HUES64 (cell line): Measurements from ENCODE around the gene ACAA2.

Source experiments
- H3K27ac ChIP-seq: 2 replicates; pipeline ENCODE4 v1.7.0; 2013; ENCODE audit warnings: low read depth, low read length, inconsistent platforms
- H3K27me3 ChIP-seq: 2 replicates; pipeline ENCODE4 v1.6.1; 2013; ENCODE audit warnings: mild to moderate bottlenecking, low read length; ENCODE audit not compliant: insufficient read depth
- H3K36me3 ChIP-seq: 2 replicates; pipeline ENCODE4 v1.6.1; 2013; ENCODE audit warnings: mild to moderate bottlenecking, low read length; ENCODE audit not compliant: insufficient read depth
- H3K4me1 ChIP-seq: 2 replicates; pipeline ENCODE4 v1.6.1; 2013; ENCODE audit warnings: mild to moderate bottlenecking, low read length, moderate library complexity; ENCODE audit not compliant: insufficient read depth
- H3K4me3 ChIP-seq: 2 replicates; pipeline ENCODE4 v1.5.1; 2013; ENCODE audit warnings: mild to moderate bottlenecking, low read length, moderate library complexity
- H3K9ac ChIP-seq: 2 replicates; pipeline ENCODE4 v1.6.1; 2013; ENCODE audit warnings: mild to moderate bottlenecking, low read depth, low read length
- H3K9me3 ChIP-seq: 2 replicates; pipeline ENCODE4 v1.6.1; 2013; ENCODE audit warnings: low read depth, low read length; ENCODE audit not compliant: insufficient read depth
- WGBS: fragments of 150-250, 120-280 bp; methylation state at CpG from one replicate; pipeline ENCODE4 v1.1.7; 2013; ENCODE audit warnings: missing lambda C conversion rate; 5-methylcytosine and 5-hydroxymethylcytosine counted together

The ACAA2 gene

GRCh38 chr18:49853436-49853835 lies 40.1 kb upstream of the ACAA2 start:
- Histone ChIP-seq H3K27me3 (no peaks in the 10 kb centered on the region), H3K36me3 (no peaks in the 10 kb centered on the region), H3K27ac (no peak overlapping the region), H3K4me1 (peaks cover 10% of the 10 kb centered on the region), H3K9ac (no peak overlapping the region), H3K4me3 (no peak overlapping the region), H3K9me3 (no peaks in the 10 kb centered on the region)
- 95% methylated on average over 8 of the region's 8 CpGs for WGBS

GRCh38 chr18:49853011-49853410 lies 39.7 kb upstream of the ACAA2 start:
- Histone ChIP-seq H3K9me3 (no peaks in the 10 kb centered on the region), H3K9ac (no peak overlapping the region), H3K4me1 (peaks cover 5% of the 10 kb centered on the region), H3K4me3 (no peak overlapping the region), H3K27me3 (no peaks in the 10 kb centered on the region), H3K27ac (no peak overlapping the region), H3K36me3 (no peaks in the 10 kb centered on the region)
- 91% methylated on average over 7 of the region's 7 CpGs for WGBS

- H3K36me3 ChIP-seq, result no peaks in the 10 kb centered on the region
- 72% methylated on average over 3 of the region's 4 CpGs for WGBS
- no peak overlapping the region for H3K27ac ChIP-seq
- no peak overlapping the region for H3K4me3 ChIP-seq
- H3K27me3 ChIP-seq, result no peaks in the 10 kb centered on the region
- peaks cover 5% of the 10 kb centered on the region for H3K4me1 ChIP-seq
- H3K9ac ChIP-seq, result no peak overlapping the region
- no peaks in the 10 kb centered on the region for H3K9me3 ChIP-seq
These were observed 38.3 kb upstream of the ACAA2 start for GRCh38 chr18:49851624-49852023.

- no peaks in the 10 kb centered on the region for H3K27me3 ChIP-seq
- no peaks in the 10 kb centered on the region for H3K9me3 ChIP-seq
- H3K36me3 ChIP-seq, result no peaks in the 10 kb centered on the region
- no peak overlapping the region for H3K9ac ChIP-seq
- no peak overlapping the region for H3K4me3 ChIP-seq
- 96% methylated on average over 8 of the region's 8 CpGs for WGBS
- no peak overlapping the region for H3K27ac ChIP-seq
- peaks cover 13% of the 10 kb centered on the region for H3K4me1 ChIP-seq
These were observed 37.3 kb upstream of the ACAA2 start for GRCh38 chr18:49850636-49851035.

GRCh38 chr18:49849331-49850217 lies 36.2 kb upstream of the ACAA2 start:
- 46% methylated on average over 14 of the region's 14 CpGs for WGBS
- peaks cover 13% of the 10 kb centered on the region for H3K4me1 ChIP-seq
- H3K9me3 ChIP-seq, result no peaks in the 10 kb centered on the region
- H3K4me3 ChIP-seq, result no peak overlapping the region
- no peak overlapping the region for H3K27ac ChIP-seq
- H3K36me3 ChIP-seq, result no peaks in the 10 kb centered on the region
- H3K9ac ChIP-seq, result no peak overlapping the region
- H3K27me3 ChIP-seq, result no peaks in the 10 kb centered on the region

- Histone ChIP-seq H3K9me3 (no peaks in the 10 kb centered on the region), H3K9ac (no peak overlapping the region), H3K4me3 (no peak overlapping the region), H3K4me1 (peaks cover 13% of the 10 kb centered on the region), H3K27me3 (no peaks in the 10 kb centered on the region), H3K36me3 (no peaks in the 10 kb centered on the region), H3K27ac (no peak overlapping the region)
- 92% methylated on average over 4 of the region's 4 CpGs for WGBS
These were observed 34.8 kb upstream of the ACAA2 start for GRCh38 chr18:49848115-49848514.

GRCh38 chr18:49847524-49847923 lies 34.2 kb upstream of the ACAA2 start:
- Histone ChIP-seq H3K4me3 (no peak overlapping the region), H3K27me3 (no peaks in the 10 kb centered on the region), H3K27ac (no peak overlapping the region), H3K4me1 (peaks cover 13% of the 10 kb centered on the region), H3K36me3 (no peaks in the 10 kb centered on the region), H3K9ac (no peak overlapping the region), H3K9me3 (no peaks in the 10 kb centered on the region)
- 96% methylated on average over 8 of the region's 8 CpGs for whole genome bisulfite sequencing

- no peak overlapping the region for H3K27ac ChIP-seq
- no peaks in the 10 kb centered on the region for H3K36me3 ChIP-seq
- H3K4me3 ChIP-seq, result no peak overlapping the region
- H3K9me3 ChIP-seq, result no peaks in the 10 kb centered on the region
- H3K9ac ChIP-seq, result no peak overlapping the region
- H3K4me1 ChIP-seq, result peaks cover 13% of the 10 kb centered on the region
- no peaks in the 10 kb centered on the region for H3K27me3 ChIP-seq
- 87% methylated on average over 10 of the region's 10 CpGs for WGBS
These were observed 33.6 kb upstream of the ACAA2 start for GRCh38 chr18:49846718-49847470.

- Histone ChIP-seq H3K9ac (no peak overlapping the region), H3K4me3 (no peak overlapping the region), H3K27ac (no peak overlapping the region), H3K4me1 (peaks cover 13% of the 10 kb centered on the region), H3K27me3 (no peaks in the 10 kb centered on the region), H3K36me3 (no peaks in the 10 kb centered on the region), H3K9me3 (no peaks in the 10 kb centered on the region)
- 87% methylated on average over 5 of the region's 5 CpGs for WGBS
These were observed 33.0 kb upstream of the ACAA2 start for GRCh38 chr18:49846361-49846662.

- no peaks in the 10 kb centered on the region for H3K9me3 ChIP-seq
- H3K4me3 ChIP-seq, result no peak overlapping the region
- H3K27me3 ChIP-seq, result no peaks in the 10 kb centered on the region
- peaks cover 13% of the 10 kb centered on the region for H3K4me1 ChIP-seq
- H3K36me3 ChIP-seq, result no peaks in the 10 kb centered on the region
- no peak overlapping the region for H3K27ac ChIP-seq
- H3K9ac ChIP-seq, result no peak overlapping the region
- 85% methylated on average over 6 of the region's 6 CpGs for WGBS
These were observed 32.5 kb upstream of the ACAA2 start for GRCh38 chr18:49845629-49846360.

- no peaks in the 10 kb centered on the region for H3K9me3 ChIP-seq
- H3K27ac ChIP-seq, result no peak overlapping the region
- peaks cover 13% of the 10 kb centered on the region for H3K4me1 ChIP-seq
- no peak overlapping the region for H3K9ac ChIP-seq
- H3K4me3 ChIP-seq, result no peak overlapping the region
- H3K27me3 ChIP-seq, result no peaks in the 10 kb centered on the region
- 88% methylated on average over 1 of the region's 1 CpG for WGBS
- H3K36me3 ChIP-seq, result no peaks in the 10 kb centered on the region
These were observed 31.6 kb upstream of the ACAA2 start for GRCh38 chr18:49844903-49845302.
